Sigmoid colon (tissue), 7 donors: ENCODE measurements around the gene PRKN. TPM values are rescaled to one million over a fixed set of nuclear protein-coding genes. Genes with fewer than 3 reads are reported as not detected.

Source experiments
- DNase-seq: peaks from one replicate; pipeline ENCODE4 v3.0.0-alpha.2; 2019
- H3K27ac ChIP-seq, 4 donors: fragments of 200-600 bp; sonication (generic); one replicate each; pipeline ENCODE4 v1.5.1; 2016 to 2019; ENCODE audit warnings: mild to moderate bottlenecking in 1 of 4
- H3K27me3 ChIP-seq, 3 donors: fragments of 200-600 bp; sonication (generic); one replicate each; pipeline ENCODE4 v1.5.1; 2019; ENCODE audit warnings: mild to moderate bottlenecking in 1 of 3
- H3K36me3 ChIP-seq, 4 donors: fragments of 200-600 bp; sonication (generic); one replicate each; pipeline ENCODE4 v1.5.1; 2016 to 2019
- H3K4me1 ChIP-seq, 4 donors: fragments of 200-600 bp; sonication (generic); one replicate each; pipeline ENCODE4 v1.5.1; 2017 to 2019
- H3K4me3 ChIP-seq, 4 donors: fragments of 200-600 bp; sonication (generic); one replicate each; pipeline ENCODE4 v1.5.1; 2017 to 2019; ENCODE audit warnings: mild to moderate bottlenecking in 2 of 4, moderate library complexity in 1 of 4
- H3K9me3 ChIP-seq, 4 donors: fragments of 200-600 bp in 3 of 4; sonication (generic) in 3 of 4; one replicate each; pipeline versions ENCODE4 v1.5.1 to v1.6.1; 2013 to 2019
- CTCF ChIP-seq, 4 experiments: fragments of 450-650 bp in 3 of 4; fragments of 200-600 bp in 1 of 4; IDR thresholded peaks; one replicate each; pipeline ENCODE4 v1.5.1; 2016 to 2019; ENCODE audit warnings: antibody characterized with exemption in 4 of 4, mild to moderate bottlenecking in 3 of 4, moderate library complexity in 2 of 4
- EP300 ChIP-seq, 4 donors: sonication (generic); formaldehyde crosslinking; IDR thresholded peaks; one replicate each; pipeline ENCODE4 v1.6.1; 2017; ENCODE audit warnings: antibody characterized with exemption in 4 of 4
- POLR2A ChIP-seq, 2 donors: fragments of 450-650 bp; IDR thresholded peaks; one replicate each; pipeline ENCODE4 v1.6.1; 2016; ENCODE audit warnings: antibody characterized with exemption in 2 of 2, mild to moderate bottlenecking in 2 of 2, moderate library complexity in 2 of 2
- POLR2AphosphoS5 ChIP-seq, 4 donors: sonication (generic); formaldehyde crosslinking; IDR thresholded peaks; one replicate each; pipeline ENCODE4 v1.6.1; 2017; ENCODE audit warnings: antibody characterized with exemption in 4 of 4
- WGBS, 2 donors: extraction: QIAGEN DNeasy Blood & Tissue Kit; methylation state at CpG; one replicate each; pipeline ENCODE4 v1.1.7; 2013; 5-methylcytosine and 5-hydroxymethylcytosine counted together
- intact Hi-C: fragments of 100-400 bp; cut with DNase I; formaldehyde crosslinking; loops from one replicate; pipeline ENCODE4 v1.15.1; 2023
- polyA plus RNA-seq, 3 donors: library from polyadenylated mRNA; stranded (reverse); fragments of 200-250 nt; gene quantifications; one replicate each; pipeline ENCODE4 v1.2.3, GENCODE V29; 2013
- total RNA-seq, 4 donors: library from RNA; depleted of rRNA; stranded (reverse); fragments of >200 nt; gene quantifications; one replicate each; pipeline ENCODE4 v1.1.0, GENCODE V29; 2016
- donor health status: healthy with polysubstance abuse.
- donor health status: Bipolar disorder and iron deficiency.
- donor health status: healthy.

Gene PRKN
- total and polyA plus RNA-seq, 7 donors, result 0.38 to 173 (median 9.7) TPM

GRCh38 chr6:161409353-161409752 is 1318.2 kb downstream of the PRKN start:
- Histone ChIP-seq H3K27ac (no peak overlapping the region), H3K36me3 (no peaks in the 10 kb centered on the region), H3K27me3 (no peaks in the 10 kb centered on the region), H3K4me3 (no peak overlapping the region), H3K9me3 (peaks cover 0 to 3% (median 0%) of the 10 kb centered on the region in 4 donors), H3K4me1 (no peaks in the 10 kb centered on the region)
- no peak for DNase-seq
- no peak for TF ChIP-seq CTCF (IDR thresholded peaks at IDR 0.05)
- TF ChIP-seq POLR2AphosphoS5 (IDR thresholded peaks at IDR 0.05), result no peak
- TF ChIP-seq POLR2A (IDR thresholded peaks at IDR 0.05), result no peak
- TF ChIP-seq EP300 (IDR thresholded peaks at IDR 0.05), result no peak
- intact Hi-C loops, result no loop called here
- 83 to 88% methylated on average over 7 of the region's 7 CpGs for WGBS, 2 donors

GRCh38 chr6:161408041-161408440 is 1319.5 kb downstream of the PRKN start:
- no peaks in the 10 kb centered on the region for H3K4me1 ChIP-seq
- no peak overlapping the region for H3K4me3 ChIP-seq
- no peaks in the 10 kb centered on the region for H3K36me3 ChIP-seq
- no peaks in the 10 kb centered on the region for H3K27me3 ChIP-seq
- H3K9me3 ChIP-seq, result peaks cover 0 to 3% (median 0%) of the 10 kb centered on the region in 4 donors
- DNase-seq, result no peak
- no peak for TF ChIP-seq POLR2A (IDR thresholded peaks at IDR 0.05)
- TF ChIP-seq CTCF (IDR thresholded peaks at IDR 0.05), result no peak
- no peak for TF ChIP-seq POLR2AphosphoS5 (IDR thresholded peaks at IDR 0.05)
- TF ChIP-seq EP300 (IDR thresholded peaks at IDR 0.05), result no peak
- 83 to 86% methylated on average over 8 of the region's 8 CpGs for WGBS, 2 donors
- H3K27ac ChIP-seq, result no peak overlapping the region
- intact Hi-C loops, result no loop called here

- no peak overlapping the region for H3K27ac ChIP-seq
- no peak overlapping the region for H3K4me3 ChIP-seq
- TF ChIP-seq POLR2AphosphoS5 (IDR thresholded peaks at IDR 0.05) (no peak), EP300 (IDR thresholded peaks at IDR 0.05) (no peak), CTCF (IDR thresholded peaks at IDR 0.05) (no peak)
- peaks cover 0 to 3% (median 0%) of the 10 kb centered on the region in 4 donors for H3K9me3 ChIP-seq
- no peaks in the 10 kb centered on the region for H3K27me3 ChIP-seq
- H3K4me1 ChIP-seq, result no peaks in the 10 kb centered on the region
- WGBS, 2 donors, result 61 to 68% methylated on average over 4 of the region's 4 CpGs
- intact Hi-C loops, result no loop called here
- H3K36me3 ChIP-seq, result no peaks in the 10 kb centered on the region
- DNase-seq, result no peak
Observed at GRCh38 chr6:161407581-161407980, 1320.0 kb downstream of the PRKN start.

- Histone ChIP-seq H3K4me1 (no peaks in the 10 kb centered on the region), H3K27me3 (no peaks in the 10 kb centered on the region), H3K27ac (no peak overlapping the region), H3K9me3 (peaks cover 0 to 3% (median 0%) of the 10 kb centered on the region in 4 donors), H3K4me3 (no peak overlapping the region), H3K36me3 (no peaks in the 10 kb centered on the region)
- intact Hi-C loops, result no loop called here
- TF ChIP-seq EP300 (IDR thresholded peaks at IDR 0.05), result no peak
- TF ChIP-seq POLR2A (IDR thresholded peaks at IDR 0.05), result no peak
- no peak for TF ChIP-seq POLR2AphosphoS5 (IDR thresholded peaks at IDR 0.05)
- no peak for TF ChIP-seq CTCF (IDR thresholded peaks at IDR 0.05)
- DNase-seq, result no peak
- 51 to 71% methylated on average over 2 of the region's 2 CpGs for WGBS, 2 donors
Observed at GRCh38 chr6:161407115-161407514, 1320.5 kb downstream of the PRKN start.

- Histone ChIP-seq H3K4me1 (no peaks in the 10 kb centered on the region), H3K9me3 (peaks cover 0 to 1% (median 0%) of the 10 kb centered on the region in 4 donors), H3K36me3 (no peaks in the 10 kb centered on the region), H3K4me3 (no peak overlapping the region), H3K27ac (no peak overlapping the region), H3K27me3 (no peaks in the 10 kb centered on the region)
- intact Hi-C loops, result no loop called here
- DNase-seq, result no peak
- 87 to 90% methylated on average over 6 of the region's 6 CpGs for WGBS, 2 donors
- TF ChIP-seq POLR2AphosphoS5 (IDR thresholded peaks at IDR 0.05), result no peak
- no peak for TF ChIP-seq POLR2A (IDR thresholded peaks at IDR 0.05)
- TF ChIP-seq EP300 (IDR thresholded peaks at IDR 0.05), result no peak
- TF ChIP-seq CTCF (IDR thresholded peaks at IDR 0.05), result no peak
Observed at GRCh38 chr6:161406646-161407045, 1320.9 kb downstream of the PRKN start.
